SU-DHL-6 (cell line): ENCODE measurements around the gene LRRC26.

Experiments used
- H2AFZ ChIP-seq: fragments of 200-600 bp; sonication (generic); 2 replicates; pipeline ENCODE4 v1.6.1; 2014; ENCODE audit warnings: low read depth, mild to moderate bottlenecking, moderate library complexity, mixed read lengths, antibody characterized with exemption, low read length; ENCODE audit not compliant: severe bottlenecking
- H3F3A ChIP-seq: fragments of 200-600 bp; shearing (Covaris generic); 2 replicates; pipeline ENCODE4 v1.6.0; 2016; ENCODE audit warnings: antibody characterized with exemption, mild to moderate bottlenecking; ENCODE audit not compliant: insufficient read depth
- H3K27ac ChIP-seq: fragments of 200-600 bp; sonication (generic); 2 replicates; pipeline ENCODE4 v1.5.1; 2016; ENCODE audit warnings: low read depth, mild to moderate bottlenecking, low read length, moderate library complexity, mixed read lengths
- H3K27me3 ChIP-seq: fragments of 200-600 bp; sonication (generic), shearing (Covaris generic); 2 replicates; pipeline ENCODE4 v1.6.0; 2014; ENCODE audit warnings: mild to moderate bottlenecking, low read length
- H3K36me3 ChIP-seq: fragments of 200-600 bp; sonication (generic); 2 replicates; pipeline ENCODE4 v1.6.1; 2014; ENCODE audit warnings: mild to moderate bottlenecking, low read length, mixed read lengths
- H3K4me2 ChIP-seq: fragments of 300-600, 200-600 bp; shearing (Covaris generic), sonication (generic); 2 replicates; pipeline ENCODE4 v1.6.0; 2014; ENCODE audit warnings: low read length, low read depth, mild to moderate bottlenecking; ENCODE audit not compliant: poor library complexity, severe bottlenecking
- H3K4me3 ChIP-seq: fragments of 200-600 bp; sonication (generic); 2 replicates; pipeline ENCODE4 v1.5.1; 2014; ENCODE audit warnings: antibody characterized with exemption, low read length, mild to moderate bottlenecking, mixed read lengths; ENCODE audit not compliant: insufficient read depth, poor library complexity, severe bottlenecking
- H3K79me2 ChIP-seq: fragments of 200-600 bp; sonication (generic); 2 replicates; pipeline ENCODE4 v1.6.1; 2014; ENCODE audit warnings: mild to moderate bottlenecking, low read length, moderate library complexity; ENCODE audit not compliant: insufficient read depth
- H3K9ac ChIP-seq: fragments of 200-600 bp; sonication (generic); 2 replicates; pipeline ENCODE4 v1.7.0; 2014; ENCODE audit warnings: mild to moderate bottlenecking, low read length
- H3K9me2 ChIP-seq: fragments of 200-600 bp; sonication (generic); replicated peaks from 2 replicates; pipeline ENCODE4 v1.6.1; 2014; ENCODE audit warnings: low read length; ENCODE audit not compliant: insufficient read depth
- H3K9me3 ChIP-seq: fragments of 200-600 bp; sonication (generic); 2 replicates; pipeline ENCODE4 v1.6.1; 2014; ENCODE audit warnings: low read length, mixed read lengths; ENCODE audit not compliant: insufficient read depth
- H4K20me1 ChIP-seq: fragments of 200-600 bp; sonication (generic); 2 replicates; pipeline ENCODE4 v1.6.1; 2014; ENCODE audit warnings: low read depth, mild to moderate bottlenecking, antibody characterized with exemption, low read length, moderate library complexity, mixed read lengths
- EZH2phosphoT487 ChIP-seq: fragments of 200-600 bp; sonication (generic), shearing (Covaris generic); conservative IDR thresholded peaks from 2 replicates; pipeline ENCODE4 v1.6.1; 2018; ENCODE audit warnings: mild to moderate bottlenecking, antibody characterized with exemption, low read length, moderate library complexity, mixed read lengths
- TF ChIP-seq, protein P1 (sequence below): fragments of 200-600 bp; sonication (generic); IDR thresholded peaks from one replicate; pipeline ENCODE4 v1.5.1; 2017; ENCODE audit warnings: antibody characterized with exemption, mild to moderate bottlenecking, low read length, moderate library complexity; ENCODE audit not compliant: insufficient read depth, poor library complexity, severe bottlenecking

Gene LRRC26

DNA sequence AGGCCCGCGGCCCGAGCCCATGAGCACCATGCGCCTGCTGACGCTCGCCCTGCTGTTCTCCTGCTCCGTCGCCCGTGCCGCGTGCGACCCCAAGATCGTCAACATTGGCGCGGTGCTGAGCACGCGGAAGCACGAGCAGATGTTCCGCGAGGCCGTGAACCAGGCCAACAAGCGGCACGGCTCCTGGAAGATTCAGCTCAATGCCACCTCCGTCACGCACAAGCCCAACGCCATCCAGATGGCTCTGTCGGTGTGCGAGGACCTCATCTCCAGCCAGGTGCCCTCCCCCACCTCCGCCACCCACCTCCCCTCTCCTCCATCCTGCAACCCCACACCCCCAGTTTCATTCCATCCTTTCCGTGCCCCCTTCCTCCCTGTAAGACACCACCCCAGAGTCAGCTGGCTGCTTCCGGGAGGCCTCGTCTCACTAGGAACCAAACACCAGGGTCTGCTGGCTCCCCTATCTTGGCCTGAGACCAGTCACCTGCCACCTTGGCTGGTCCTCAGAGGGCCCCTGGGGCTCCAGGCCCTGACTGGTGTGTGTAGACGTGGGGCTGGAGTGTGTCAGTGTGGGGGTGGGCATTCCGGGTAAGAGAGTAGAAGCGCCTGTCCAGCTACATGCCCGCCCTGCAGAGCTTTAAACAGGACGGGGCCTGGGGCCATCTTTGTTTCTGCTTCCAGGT lies 30.2 kb downstream of the LRRC26 start:
- Histone ChIP-seq H3K9me2 (no peaks in the 10 kb centered on the region), H3F3A (no peaks in the 10 kb centered on the region), H3K9ac (no peak overlapping the region), H3K27me3 (no peaks in the 10 kb centered on the region), H2AFZ (no peak overlapping the region), H3K27ac (no peak overlapping the region), H4K20me1 (no peaks in the 10 kb centered on the region), H3K4me2 (no peak overlapping the region), H3K79me2 (no peaks in the 10 kb centered on the region), H3K36me3 (no peaks in the 10 kb centered on the region), H3K4me3 (no peak overlapping the region), H3K9me3 (no peaks in the 10 kb centered on the region)
- no peak for TF ChIP-seq EZH2phosphoT487
- TF ChIP-seq, protein P1, sequence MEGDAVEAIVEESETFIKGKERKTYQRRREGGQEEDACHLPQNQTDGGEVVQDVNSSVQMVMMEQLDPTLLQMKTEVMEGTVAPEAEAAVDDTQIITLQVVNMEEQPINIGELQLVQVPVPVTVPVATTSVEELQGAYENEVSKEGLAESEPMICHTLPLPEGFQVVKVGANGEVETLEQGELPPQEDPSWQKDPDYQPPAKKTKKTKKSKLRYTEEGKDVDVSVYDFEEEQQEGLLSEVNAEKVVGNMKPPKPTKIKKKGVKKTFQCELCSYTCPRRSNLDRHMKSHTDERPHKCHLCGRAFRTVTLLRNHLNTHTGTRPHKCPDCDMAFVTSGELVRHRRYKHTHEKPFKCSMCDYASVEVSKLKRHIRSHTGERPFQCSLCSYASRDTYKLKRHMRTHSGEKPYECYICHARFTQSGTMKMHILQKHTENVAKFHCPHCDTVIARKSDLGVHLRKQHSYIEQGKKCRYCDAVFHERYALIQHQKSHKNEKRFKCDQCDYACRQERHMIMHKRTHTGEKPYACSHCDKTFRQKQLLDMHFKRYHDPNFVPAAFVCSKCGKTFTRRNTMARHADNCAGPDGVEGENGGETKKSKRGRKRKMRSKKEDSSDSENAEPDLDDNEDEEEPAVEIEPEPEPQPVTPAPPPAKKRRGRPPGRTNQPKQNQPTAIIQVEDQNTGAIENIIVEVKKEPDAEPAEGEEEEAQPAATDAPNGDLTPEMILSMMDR, result no peak

- H3K4me2 ChIP-seq, result no peak within 1 kb of the TSS
- TF ChIP-seq EZH2phosphoT487, result no peak
- TF ChIP-seq, protein P1, result no peak
- no peaks in the 10 kb centered on the region for H3K27me3 ChIP-seq
- H3K4me3 ChIP-seq, result no peak within 1 kb of the TSS
- no peak within 1 kb of the TSS for H3K9ac ChIP-seq
- H3F3A ChIP-seq, result no peaks in the 10 kb centered on the region
- no peaks in the 10 kb centered on the region for H3K36me3 ChIP-seq
- H3K9me3 ChIP-seq, result no peaks in the 10 kb centered on the region
- H4K20me1 ChIP-seq, result no peaks in the 10 kb centered on the region
- H3K27ac ChIP-seq, result no peak within 1 kb of the TSS
- H3K9me2 ChIP-seq, result no peaks in the 10 kb centered on the region
- H2AFZ ChIP-seq, result no peak within 1 kb of the TSS
- H3K79me2 ChIP-seq, result no peaks in the 10 kb centered on the region
Measured at GRCh38 chr9:137138722-137139467, 31.0 kb downstream of the LRRC26 start, which contains the start of gene GRIN1. Gene GRIN1, plus strand, starts transcription at chr9:137139154. Its CDS starts 333 bp downstream, at chr9:137139487.

GRCh38 chr9:137138058-137138721 lies 31.7 kb downstream of the LRRC26 start:
- no peak for TF ChIP-seq EZH2phosphoT487
- TF ChIP-seq, protein P1, result no peak
- H3K27ac ChIP-seq, result no peak overlapping the region
- H3K36me3 ChIP-seq, result no peaks in the 10 kb centered on the region
- no peaks in the 10 kb centered on the region for H3F3A ChIP-seq
- no peaks in the 10 kb centered on the region for H3K79me2 ChIP-seq
- H3K9me3 ChIP-seq, result no peaks in the 10 kb centered on the region
- no peak overlapping the region for H2AFZ ChIP-seq
- no peaks in the 10 kb centered on the region for H3K27me3 ChIP-seq
- no peak overlapping the region for H3K4me3 ChIP-seq
- no peaks in the 10 kb centered on the region for H3K9me2 ChIP-seq
- H3K4me2 ChIP-seq, result no peak overlapping the region
- H4K20me1 ChIP-seq, result no peaks in the 10 kb centered on the region
- H3K9ac ChIP-seq, result no peak overlapping the region
